Measurements from ENCODE around the gene HTR2B. TPM values are rescaled to one million over a fixed set of nuclear protein-coding genes. Genes with fewer than 3 reads are reported as not detected.
A peak's percentile ranks its signal among the peaks of the same experiment; 100 is the strongest.
"Not testable (repeated sequence)": the region's sequence is repeated elsewhere in the genome, so short reads cannot be mapped to it uniquely, and the experiment has no call there.

The HTR2B gene
- total and polyA plus RNA-seq, 2 donors (not counting 1 experiment from before 2014, with no cell fraction given): 12.6 to 92.5 TPM

GRCh38 chr2:231068525-231069222 is 56.2 kb downstream of the HTR2B start:
- Histone ChIP-seq H2AFZ (ENCODE audit: low read length) (no peak overlapping the region), H3K9ac (ENCODE audit: insufficient read depth, low read length) (no peak overlapping the region), H3K4me1 (ENCODE audit: control insufficient read depth, extremely low read depth, insufficient read depth, low read length) (no peaks in the 10 kb centered on the region), H3K4me2 (ENCODE audit: extremely low read depth, insufficient read depth, low read length) (no peak overlapping the region), H4K20me1 (ENCODE audit: control insufficient read depth, extremely low read depth, insufficient read depth, low read length) (no peaks in the 10 kb centered on the region), H3K27ac (ENCODE audit: insufficient read depth, low read length) (no peak overlapping the region), H3K4me3 (replicated peaks in 1 of 4; ENCODE audit: control extremely low read depth in 1 of 4, insufficient read depth in 1 of 4, low read depth in 3 of 4, low read length in 4 of 4) (no peak overlapping the region), H3K79me2 (ENCODE audit: control insufficient read depth, insufficient read depth, low read length) (no peaks in the 10 kb centered on the region), H3K27me3 (ENCODE audit: control insufficient read depth, insufficient read depth, low read length) (no peaks in the 10 kb centered on the region), H3K36me3 (ENCODE audit: control insufficient read depth, insufficient read depth, low read length) (peaks cover 3% of the 10 kb centered on the region), H3K9me3 (ENCODE audit: control insufficient read depth, insufficient read depth, low read depth, low read length) (no peaks in the 10 kb centered on the region)
- peak; percentile 7 to 67 for DNase-seq (ENCODE audit: low read depth in 2 of 2)
- no peak for TF ChIP-seq CTCF (conservative IDR thresholded peaks at IDR 0.05 in 1 of 2, IDR thresholded peaks at IDR 0.05 in 1 of 2; ENCODE audit: low read depth in 1 of 2, low read length in 2 of 2)
- TF ChIP-seq EZH2 (IDR thresholded peaks at IDR 0.05; ENCODE audit: low read length, missing control alignments): no peak

GRCh38 chr2:231067531-231067930 is 57.3 kb downstream of the HTR2B start:
- not testable (repeated sequence) for H2AFZ ChIP-seq (ENCODE audit: low read length); H3K4me1 ChIP-seq (ENCODE audit: control insufficient read depth, extremely low read depth, insufficient read depth, low read length); H3K36me3 ChIP-seq (ENCODE audit: control insufficient read depth, insufficient read depth, low read length); DNase-seq (ENCODE audit: low read depth in 2 of 2); H3K9me3 ChIP-seq (ENCODE audit: control insufficient read depth, insufficient read depth, low read depth, low read length); H3K79me2 ChIP-seq (ENCODE audit: control insufficient read depth, insufficient read depth, low read length); H3K4me3 ChIP-seq (replicated peaks in 1 of 4; ENCODE audit: control extremely low read depth in 1 of 4, insufficient read depth in 1 of 4, low read depth in 3 of 4, low read length in 4 of 4); H3K9ac ChIP-seq (ENCODE audit: insufficient read depth, low read length); H4K20me1 ChIP-seq (ENCODE audit: control insufficient read depth, extremely low read depth, insufficient read depth, low read length); H3K27ac ChIP-seq (ENCODE audit: insufficient read depth, low read length); H3K27me3 ChIP-seq (ENCODE audit: control insufficient read depth, insufficient read depth, low read length); H3K4me2 ChIP-seq (ENCODE audit: extremely low read depth, insufficient read depth, low read length)

- TF ChIP-seq EZH2 (IDR thresholded peaks at IDR 0.05; ENCODE audit: low read length, missing control alignments) (no peak), CTCF (conservative IDR thresholded peaks at IDR 0.05 in 1 of 2, IDR thresholded peaks at IDR 0.05 in 1 of 2; ENCODE audit: low read depth in 1 of 2, low read length in 2 of 2) (no peak)
- Histone ChIP-seq H3K79me2 (ENCODE audit: control insufficient read depth, insufficient read depth, low read length) (peaks cover 13% of the 10 kb centered on the region), H3K9ac (ENCODE audit: insufficient read depth, low read length) (no peak overlapping the region), H3K9me3 (ENCODE audit: control insufficient read depth, insufficient read depth, low read depth, low read length) (no peaks in the 10 kb centered on the region), H4K20me1 (ENCODE audit: control insufficient read depth, extremely low read depth, insufficient read depth, low read length) (no peaks in the 10 kb centered on the region), H2AFZ (ENCODE audit: low read length) (no peak overlapping the region), H3K4me3 (replicated peaks in 1 of 4; ENCODE audit: control extremely low read depth in 1 of 4, insufficient read depth in 1 of 4, low read depth in 3 of 4, low read length in 4 of 4) (no peak overlapping the region), H3K4me2 (ENCODE audit: extremely low read depth, insufficient read depth, low read length) (no peak overlapping the region), H3K36me3 (ENCODE audit: control insufficient read depth, insufficient read depth, low read length) (peaks cover 3% of the 10 kb centered on the region), H3K27ac (ENCODE audit: insufficient read depth, low read length) (no peak overlapping the region), H3K27me3 (ENCODE audit: control insufficient read depth, insufficient read depth, low read length) (no peaks in the 10 kb centered on the region), H3K4me1 (ENCODE audit: control insufficient read depth, extremely low read depth, insufficient read depth, low read length) (no peaks in the 10 kb centered on the region)
- no peak for DNase-seq (ENCODE audit: low read depth in 2 of 2)
Measured at GRCh38 chr2:231065966-231066365, 58.9 kb downstream of the HTR2B start.

Data from fibroblast of lung (primary cell).